PC-3 (cell line): ENCODE results near the gene TIMMDC1.

Experiments used
- CTCF ChIP-seq: fragments of 300-600 bp; sonication (generic); conservative IDR thresholded peaks from 2 replicates; pipeline ENCODE4 v1.5.1; 2017; ENCODE audit warnings: antibody characterized with exemption, low read depth, mild to moderate bottlenecking, low read length
- EZH2 ChIP-seq: fragments of 300-600 bp; sonication (generic); IDR thresholded peaks from one replicate; pipeline ENCODE4 v1.6.1; 2017; ENCODE audit warnings: antibody characterized with exemption, mild to moderate bottlenecking, low read length; ENCODE audit not compliant: unreplicated experiment
- EZH2phosphoT487 ChIP-seq: fragments of 300-600 bp; sonication (generic); IDR thresholded peaks from 2 replicates; pipeline ENCODE4 v1.6.1; 2018; ENCODE audit warnings: mild to moderate bottlenecking, antibody characterized with exemption, low read length, borderline replicate concordance

- no peak for TF ChIP-seq CTCF
- no peak for TF ChIP-seq EZH2phosphoT487
- no peak for TF ChIP-seq EZH2
Measured at GRCh38 chr3:119453822-119454221, 44.5 kb upstream of the TIMMDC1 start.
